A549 (cell line): ENCODE measurements around the gene TGM6. TPM values are rescaled to one million over a fixed set of nuclear protein-coding genes. Genes with fewer than 3 reads are reported as not detected.

Experiments
- ATAC-seq, 2 experiments: fragments of 200-7000 bp in 1 of 2; fragments of >200 bp in 1 of 2; cut with Nextera tagmentation in 1 of 2; cut with Tn5 transposase in 1 of 2; 3 replicates each; pipeline versions ENCODE4 v1.8.0 to v1.9.1; 2018 to 2020; ENCODE audit warnings: mild to moderate bottlenecking in 1 of 2, moderate library complexity in 1 of 2
- CTCF ChIA-PET: fragments of 300-600 bp; sonication (Branson Sonifier 250); formaldehyde crosslinking; extraction: SDS; loops from one replicate; lab custom pipeline; 2021; ENCODE audit warnings: antibody characterized with exemption, inconsistent platforms; lab: Yijun Ruan, JAX
- POLR2A ChIA-PET: fragments of 350-600 bp; formaldehyde crosslinking; extraction: SDS; loops from one replicate; lab custom pipeline; 2021; ENCODE audit warnings: antibody characterized with exemption, inconsistent platforms; lab: Yijun Ruan, JAX
- DNase-seq, 2 experiments: peaks; one replicate each; pipeline versions ENCODE4 v3.0.0 to v3.0.0-alpha.2; 2011 to 2016; ENCODE audit warnings: low read depth in 1 of 2, low spot score in 1 of 2
- FAIRE-seq: peaks from 2 replicates; lab custom pipeline; 2011; peaks lifted over from hg19 to GRCh38; lab: Jason Lieb, UNC
- H3K27ac ChIP-seq, 2 experiments: fragments of >200 bp; sonication (Bioruptor Twin); formaldehyde crosslinking; 3 replicates each; pipeline ENCODE4 v1.5.1; 2016 to 2017
- H3K4me1 ChIP-seq: fragments of >200 bp; sonication (Bioruptor Twin); formaldehyde crosslinking; 3 replicates; pipeline ENCODE4 v1.6.1; 2016
- H3K4me2 ChIP-seq: fragments of >200 bp; sonication (Bioruptor Twin); formaldehyde crosslinking; 3 replicates; pipeline ENCODE4 v1.6.1; 2016
- H3K4me3 ChIP-seq: fragments of >200 bp; sonication (Bioruptor Twin); formaldehyde crosslinking; 3 replicates; pipeline ENCODE4 v1.5.1; 2016
- H3K9me3 ChIP-seq: fragments of >200 bp; sonication (Bioruptor Twin); formaldehyde crosslinking; 3 replicates; pipeline ENCODE4 v1.6.1; 2016
- BHLHE40 ChIP-seq: IDR thresholded peaks from 2 replicates; pipeline ENCODE4 v1.6.1; 2012; ENCODE audit warnings: low read depth, low read length, inconsistent platforms
- CBX8 ChIP-seq: fragments of 200-600 bp; sonication (generic); IDR thresholded peaks from 2 replicates; pipeline ENCODE4 v1.6.1; 2016
- ESRRA ChIP-seq: fragments of 150-350 bp; IDR thresholded peaks from 2 replicates; pipeline ENCODE4 v1.6.1; 2014; ENCODE audit warnings: mild to moderate bottlenecking, low read length, borderline replicate concordance
- HEYL ChIP-seq: fragments of 250-450 bp; sonication (Bioruptor Pico); IDR thresholded peaks from 2 replicates; pipeline ENCODE4 v1.8.0; 2021; ENCODE audit warnings: mild to moderate bottlenecking, moderate library complexity
- HOXA7 ChIP-seq: fragments of 250-450 bp; sonication (Bioruptor Pico); IDR thresholded peaks from 2 replicates; pipeline ENCODE4 v1.5.0; 2020; ENCODE audit warnings: mild to moderate bottlenecking, moderate library complexity
- JUN ChIP-seq, 2 experiments: fragments of >200 bp; sonication (Bioruptor Twin); formaldehyde crosslinking; IDR thresholded peaks; 2 replicates in 1 of 2; 3 replicates in 1 of 2; pipeline ENCODE4 v1.6.1; 2016 to 2017
- KDM1A ChIP-seq: fragments of 200-600 bp; sonication (generic); IDR thresholded peaks from 2 replicates; pipeline ENCODE4 v1.6.1; 2016; ENCODE audit warnings: low read depth, mild to moderate bottlenecking
- KDM5A ChIP-seq: fragments of 200-600 bp; sonication (generic); IDR thresholded peaks from 2 replicates; pipeline ENCODE4 v1.6.1; 2016; ENCODE audit warnings: antibody characterized with exemption, mild to moderate bottlenecking
- MAFK ChIP-seq: fragments of 450-650 bp; IDR thresholded peaks from 2 replicates; pipeline ENCODE4 v1.6.1; 2014; ENCODE audit not compliant: partially characterized antibody
- MYC ChIP-seq: IDR thresholded peaks from 2 replicates; pipeline ENCODE4 v1.6.1; 2012; ENCODE audit warnings: mild to moderate bottlenecking, inconsistent platforms, low read length, improper control_type of control experiment, borderline replicate concordance
- NPAS2 ChIP-seq: fragments of 250-450 bp; sonication (Bioruptor Pico); IDR thresholded peaks from 2 replicates; pipeline ENCODE4 v1.8.0; 2022; ENCODE audit warnings: mild to moderate bottlenecking, moderate library complexity, borderline replicate concordance
- PHF8 ChIP-seq: fragments of 200-600 bp; sonication (generic); IDR thresholded peaks from 2 replicates; pipeline ENCODE4 v1.6.1; 2016; ENCODE audit warnings: low read depth, mild to moderate bottlenecking, antibody characterized with exemption, moderate library complexity, borderline replicate concordance
- RARB ChIP-seq: fragments of 250-450 bp; sonication (Bioruptor Pico); IDR thresholded peaks from 2 replicates; pipeline ENCODE4 v1.8.0; 2021; ENCODE audit warnings: mild to moderate bottlenecking, moderate library complexity
- RCOR1 ChIP-seq: fragments of 150-350 bp; IDR thresholded peaks from 2 replicates; pipeline ENCODE4 v1.6.1; 2014; ENCODE audit warnings: antibody characterized with exemption, low read length, low read depth
- TP53 ChIP-seq: fragments of 250-450 bp; sonication (Bioruptor Pico); IDR thresholded peaks from 2 replicates; pipeline ENCODE4 v1.5.0; 2021; ENCODE audit warnings: mild to moderate bottlenecking, moderate library complexity
- ZC3H11A ChIP-seq: fragments of 450-650 bp; IDR thresholded peaks from 2 replicates; pipeline ENCODE4 v1.6.1; 2014; ENCODE audit warnings: antibody characterized with exemption, mild to moderate bottlenecking
- WGBS: methylation state at CpG from one replicate; pipeline ENCODE4 v1.1.6; 2017; ENCODE audit errors: missing lambda C conversion rate; 5-methylcytosine and 5-hydroxymethylcytosine counted together
- polyA plus RNA-seq, 4 experiments: library from polyadenylated mRNA; depleted of rRNA in 3 of 4; stranded (reverse); fragments of >200 nt; fragmentation: RNase III in 1 of 4; extraction: RNeasy Plus Mini Kit Qiagen cat#74134 plus additional on column Dnase treatment in 1 of 4; gene quantifications; 2 replicates in 3 of 4; 3 replicates in 1 of 4; pipeline ENCODE4 v1.2.3, GENCODE V29; 2011 to 2017
- TF ChIP-seq, protein P1 (sequence below): fragments of >200 bp; sonication (Bioruptor Twin); formaldehyde crosslinking; IDR thresholded peaks from 3 replicates; pipeline ENCODE4 v1.6.1; 2016
- TF ChIP-seq, protein P2 (sequence below): IDR thresholded peaks from 2 replicates; pipeline ENCODE4 v1.6.1; 2012
- TF ChIP-seq, protein P3 (sequence below): IDR thresholded peaks from 2 replicates; pipeline ENCODE4 v1.6.1; 2012; ENCODE audit warnings: low read depth, borderline replicate concordance
- TF ChIP-seq, protein P4 (sequence below): fragments of >200 bp; sonication (Bioruptor Twin); formaldehyde crosslinking; IDR thresholded peaks from 3 replicates; pipeline ENCODE4 v1.5.1; 2016

TGM6 gene
- polyA plus RNA-seq, 2 of the 4 experiments (the other 2 are of a cell fraction): not detected

DNA sequence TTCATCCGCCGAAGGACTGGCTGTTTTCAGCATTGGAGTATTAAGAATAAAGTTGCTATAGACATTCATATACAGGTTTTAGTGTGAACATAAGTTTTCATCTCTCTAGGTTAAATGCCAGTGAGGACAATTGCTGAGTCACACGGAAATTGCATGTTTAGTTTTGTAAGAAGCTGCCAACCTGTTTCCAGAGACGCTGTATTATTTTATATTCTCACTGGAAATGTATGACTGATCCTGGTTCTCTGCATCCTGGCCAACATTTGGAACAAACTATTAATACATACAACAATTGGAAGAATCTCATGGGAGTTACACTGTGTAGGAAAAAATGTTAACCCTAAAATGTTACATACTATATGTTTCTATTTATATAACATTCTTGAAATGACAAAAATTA is 16.7 kb upstream of the TGM6 start:
- CTCF ChIA-PET: interaction anchor here (0.9 to 3.0 kb wide), 3 partner anchors 28 to 88 kb away, joined by 3 to 9 read pairs (median 7); no protein-coding TSS in a partner anchor
- FAIRE-seq: no peak
- H3K4me1 ChIP-seq: no peaks in the 10 kb centered on the region
- no peak overlapping the region for H3K4me2 ChIP-seq
- H3K4me3 ChIP-seq: no peak overlapping the region
- no peak overlapping the region for H3K27ac ChIP-seq
- peaks cover 20% of the 10 kb centered on the region for H3K9me3 ChIP-seq
- POLR2A ChIA-PET: no interaction called here
- TF ChIP-seq, protein P1, sequence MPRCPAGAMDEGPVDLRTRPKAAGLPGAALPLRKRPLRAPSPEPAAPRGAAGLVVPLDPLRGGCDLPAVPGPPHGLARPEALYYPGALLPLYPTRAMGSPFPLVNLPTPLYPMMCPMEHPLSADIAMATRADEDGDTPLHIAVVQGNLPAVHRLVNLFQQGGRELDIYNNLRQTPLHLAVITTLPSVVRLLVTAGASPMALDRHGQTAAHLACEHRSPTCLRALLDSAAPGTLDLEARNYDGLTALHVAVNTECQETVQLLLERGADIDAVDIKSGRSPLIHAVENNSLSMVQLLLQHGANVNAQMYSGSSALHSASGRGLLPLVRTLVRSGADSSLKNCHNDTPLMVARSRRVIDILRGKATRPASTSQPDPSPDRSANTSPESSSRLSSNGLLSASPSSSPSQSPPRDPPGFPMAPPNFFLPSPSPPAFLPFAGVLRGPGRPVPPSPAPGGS: no peak
- peak; percentile 67 for TF ChIP-seq MAFK
- WGBS: 54% methylated on average over 4 of the region's 4 CpGs
- no peak for ATAC-seq
- DNase-seq: no peak

DNA sequence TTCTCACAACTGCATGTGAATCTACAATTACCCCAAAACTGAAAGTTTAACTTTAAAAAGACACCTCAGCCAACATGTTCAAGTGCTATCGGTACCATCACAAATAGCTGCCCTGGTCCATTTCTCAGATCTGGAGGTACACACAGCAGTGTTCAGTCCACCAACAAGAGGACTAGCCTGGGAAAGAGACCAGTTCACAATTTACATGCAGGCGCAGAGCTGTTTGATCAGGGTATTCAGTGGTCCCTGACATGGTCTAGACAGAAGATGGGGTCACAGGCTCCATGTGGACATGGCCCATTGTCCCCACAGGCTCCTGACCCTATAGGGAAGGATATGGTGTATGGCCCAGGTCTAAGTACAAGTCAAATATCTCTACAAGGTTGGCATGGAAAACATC is 15.6 kb upstream of the TGM6 start:
- POLR2A ChIA-PET: no interaction called here
- H3K9me3 ChIP-seq: peaks cover 26% of the 10 kb centered on the region
- ATAC-seq (no peak), FAIRE-seq (no peak), DNase-seq (no peak)
- H3K4me2 ChIP-seq: no peak overlapping the region
- no peak overlapping the region for H3K4me3 ChIP-seq
- CTCF ChIA-PET: interaction anchor here (1.4 to 3.0 kb wide), 3 partner anchors 19 to 30 kb away, joined by 4 to 9 read pairs (median 7); no protein-coding TSS in a partner anchor
- WGBS: 82% methylated on average over 2 of the region's 2 CpGs
- no peak overlapping the region for H3K27ac ChIP-seq
- H3K4me1 ChIP-seq: no peaks in the 10 kb centered on the region
- TF ChIP-seq, protein P1: no peak
- TF ChIP-seq, all 56 proteins: peak for 0

DNA sequence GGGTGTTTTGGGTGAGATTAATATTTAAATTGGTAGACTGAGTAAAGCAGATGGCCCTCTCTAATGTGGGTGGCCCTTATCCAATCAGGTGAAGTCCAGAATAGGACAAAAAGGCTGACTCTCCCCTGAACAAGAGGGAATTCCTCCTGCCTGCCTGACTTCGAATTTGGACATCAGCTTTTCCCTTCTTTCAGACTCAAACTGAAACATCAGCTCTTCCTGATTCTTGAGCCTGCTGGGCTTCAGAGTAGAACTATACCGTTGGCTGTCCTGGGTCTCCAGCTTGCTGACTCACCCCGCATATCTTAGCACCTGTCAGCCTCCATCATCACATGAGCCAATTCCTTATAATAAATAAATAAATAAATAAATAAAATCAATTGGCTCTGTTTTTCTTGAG is 15.0 kb upstream of the TGM6 start:
- H3K27ac ChIP-seq: no peak overlapping the region
- ChIA-PET CTCF (interaction anchor here (1.1 to 2.7 kb wide), 6 partner anchors 8 to 158 kb away, joined by 3 to 8 read pairs (median 5); no protein-coding TSS in a partner anchor), POLR2A (no interaction called here)
- no peak for TF ChIP-seq TP53 (CRISPR knock-in tag)
- TF ChIP-seq MYC: no peak
- TF ChIP-seq ZC3H11A: peak; percentile 16; the same call in 1 of the 2 replicates
- TF ChIP-seq HOXA7 (CRISPR knock-in tag): no peak
- no peak for TF ChIP-seq JUN (IDR thresholded peaks at IDR 0.05)
- TF ChIP-seq, protein P2, sequence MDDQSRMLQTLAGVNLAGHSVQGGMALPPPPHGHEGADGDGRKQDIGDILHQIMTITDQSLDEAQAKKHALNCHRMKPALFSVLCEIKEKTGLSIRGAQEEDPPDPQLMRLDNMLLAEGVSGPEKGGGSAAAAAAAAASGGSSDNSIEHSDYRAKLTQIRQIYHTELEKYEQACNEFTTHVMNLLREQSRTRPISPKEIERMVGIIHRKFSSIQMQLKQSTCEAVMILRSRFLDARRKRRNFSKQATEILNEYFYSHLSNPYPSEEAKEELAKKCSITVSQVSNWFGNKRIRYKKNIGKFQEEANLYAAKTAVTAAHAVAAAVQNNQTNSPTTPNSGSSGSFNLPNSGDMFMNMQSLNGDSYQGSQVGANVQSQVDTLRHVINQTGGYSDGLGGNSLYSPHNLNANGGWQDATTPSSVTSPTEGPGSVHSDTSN: no peak
- TF ChIP-seq ESRRA: no peak
- WGBS: 43% methylated on average over 3 of the region's 3 CpGs
- DNase-seq (no peak), FAIRE-seq (no peak), ATAC-seq (no peak)
- H3K4me3 ChIP-seq: no peak overlapping the region
- H3K4me1 ChIP-seq: no peaks in the 10 kb centered on the region
- H3K9me3 ChIP-seq: peaks cover 23% of the 10 kb centered on the region
- H3K4me2 ChIP-seq: no peak overlapping the region

DNA sequence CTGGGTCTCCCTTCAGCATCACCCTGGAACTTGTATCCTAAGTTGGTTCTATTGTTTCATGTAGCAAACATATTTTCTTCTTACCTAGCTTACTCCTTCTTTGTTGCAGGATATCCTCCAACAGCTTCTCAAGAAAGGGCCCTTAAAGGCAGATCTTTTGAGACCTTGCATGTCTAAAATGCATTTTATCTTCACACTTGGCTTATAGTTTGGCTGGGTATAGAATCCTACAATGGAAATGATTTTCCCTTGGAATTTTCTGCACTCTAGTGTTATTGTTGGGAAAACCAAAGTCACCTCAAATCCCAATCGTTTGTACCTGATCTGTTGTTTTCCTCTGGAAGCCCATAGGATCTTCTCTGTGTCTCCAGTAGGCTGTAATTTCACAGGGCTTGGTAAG is 12.1 kb upstream of the TGM6 start:
- POLR2A ChIA-PET: no interaction called here
- H3K4me2 ChIP-seq: no peak overlapping the region
- DNase-seq (no peak), ATAC-seq (no peak), FAIRE-seq (no peak)
- H3K27ac ChIP-seq: no peak overlapping the region
- CTCF ChIA-PET: interaction anchor here (1.5 to 2.4 kb wide), 3 partner anchors 18 to 22 kb away, joined by 3 to 7 read pairs (median 4); no protein-coding TSS in a partner anchor
- no peaks in the 10 kb centered on the region for H3K4me1 ChIP-seq
- H3K9me3 ChIP-seq: peaks cover 18% of the 10 kb centered on the region
- no peak overlapping the region for H3K4me3 ChIP-seq
- WGBS: 0% methylated on average over 1 of the region's 1 CpG
- TF ChIP-seq PHF8: no peak
- TF ChIP-seq BHLHE40: no peak
- no peak for TF ChIP-seq NPAS2 (CRISPR knock-in tag)
- TF ChIP-seq, protein P3, sequence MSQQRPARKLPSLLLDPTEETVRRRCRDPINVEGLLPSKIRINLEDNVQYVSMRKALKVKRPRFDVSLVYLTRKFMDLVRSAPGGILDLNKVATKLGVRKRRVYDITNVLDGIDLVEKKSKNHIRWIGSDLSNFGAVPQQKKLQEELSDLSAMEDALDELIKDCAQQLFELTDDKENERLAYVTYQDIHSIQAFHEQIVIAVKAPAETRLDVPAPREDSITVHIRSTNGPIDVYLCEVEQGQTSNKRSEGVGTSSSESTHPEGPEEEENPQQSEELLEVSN: no peak
- TF ChIP-seq HOXA7 (CRISPR knock-in tag): no peak
- no peak for TF ChIP-seq RCOR1
- TF ChIP-seq HEYL (CRISPR knock-in tag): no peak
- no peak for TF ChIP-seq KDM5A
- TF ChIP-seq CBX8: no peak
- TF ChIP-seq MYC: no peak
- TF ChIP-seq ZC3H11A: no peak
- TF ChIP-seq, protein P4, sequence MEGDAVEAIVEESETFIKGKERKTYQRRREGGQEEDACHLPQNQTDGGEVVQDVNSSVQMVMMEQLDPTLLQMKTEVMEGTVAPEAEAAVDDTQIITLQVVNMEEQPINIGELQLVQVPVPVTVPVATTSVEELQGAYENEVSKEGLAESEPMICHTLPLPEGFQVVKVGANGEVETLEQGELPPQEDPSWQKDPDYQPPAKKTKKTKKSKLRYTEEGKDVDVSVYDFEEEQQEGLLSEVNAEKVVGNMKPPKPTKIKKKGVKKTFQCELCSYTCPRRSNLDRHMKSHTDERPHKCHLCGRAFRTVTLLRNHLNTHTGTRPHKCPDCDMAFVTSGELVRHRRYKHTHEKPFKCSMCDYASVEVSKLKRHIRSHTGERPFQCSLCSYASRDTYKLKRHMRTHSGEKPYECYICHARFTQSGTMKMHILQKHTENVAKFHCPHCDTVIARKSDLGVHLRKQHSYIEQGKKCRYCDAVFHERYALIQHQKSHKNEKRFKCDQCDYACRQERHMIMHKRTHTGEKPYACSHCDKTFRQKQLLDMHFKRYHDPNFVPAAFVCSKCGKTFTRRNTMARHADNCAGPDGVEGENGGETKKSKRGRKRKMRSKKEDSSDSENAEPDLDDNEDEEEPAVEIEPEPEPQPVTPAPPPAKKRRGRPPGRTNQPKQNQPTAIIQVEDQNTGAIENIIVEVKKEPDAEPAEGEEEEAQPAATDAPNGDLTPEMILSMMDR: no peak
- no peak for TF ChIP-seq RARB (CRISPR knock-in tag)
- no peak for TF ChIP-seq KDM1A
